HG03432 (cell line): ENCODE measurements around the gene PDE4B.

Experiments
- ATAC-seq: cut with Tn5 transposase; IDR thresholded peaks from one replicate; pipeline ENCODE4 v1.9.1; 2021; ENCODE audit warnings: mild to moderate bottlenecking, moderate library complexity; ENCODE audit not compliant: unreplicated experiment

PDE4B gene

GRCh38 chr1:66350001-66350547 lies 557.4 kb downstream of the PDE4B start:
- peak; percentile 81 for ATAC-seq

- peak; percentile 25 for ATAC-seq
Measured at GRCh38 chr1:66351478-66351877, 558.8 kb downstream of the PDE4B start.

GRCh38 chr1:66351913-66352312 lies 559.2 kb downstream of the PDE4B start:
- ATAC-seq: peak; percentile 38

GRCh38 chr1:66352792-66353191 lies 560.1 kb downstream of the PDE4B start:
- no peak for ATAC-seq

- no peak for ATAC-seq
Measured at GRCh38 chr1:66353257-66353656, 560.6 kb downstream of the PDE4B start.

GRCh38 chr1:66354311-66355201 lies 561.9 kb downstream of the PDE4B start:
- no peak for ATAC-seq

- ATAC-seq: no peak
Measured at GRCh38 chr1:66355756-66356155, 563.1 kb downstream of the PDE4B start.

- no peak for ATAC-seq
Measured at GRCh38 chr1:66356605-66357004, 563.9 kb downstream of the PDE4B start.

GRCh38 chr1:66357021-66357420 lies 564.3 kb downstream of the PDE4B start:
- ATAC-seq: no peak

- no peak for ATAC-seq
Measured at GRCh38 chr1:66357478-66358197, 564.9 kb downstream of the PDE4B start.

- no peak for ATAC-seq
Measured at GRCh38 chr1:66359269-66359668, 566.6 kb downstream of the PDE4B start.

- ATAC-seq: no peak
Measured at GRCh38 chr1:66359815-66360214, 567.1 kb downstream of the PDE4B start.

GRCh38 chr1:66360285-66360724 lies 567.6 kb downstream of the PDE4B start:
- peak; percentile 51 for ATAC-seq

GRCh38 chr1:66364578-66365391 lies 572.1 kb downstream of the PDE4B start:
- peak; percentile 77 for ATAC-seq

GRCh38 chr1:66365635-66366034 lies 572.9 kb downstream of the PDE4B start:
- ATAC-seq: no peak

GRCh38 chr1:66366634-66367033 lies 573.9 kb downstream of the PDE4B start:
- no peak for ATAC-seq

- no peak for ATAC-seq
Measured at GRCh38 chr1:66367369-66367768, 574.7 kb downstream of the PDE4B start.

- no peak for ATAC-seq
Measured at GRCh38 chr1:66368261-66368660, 575.6 kb downstream of the PDE4B start.

- peak; percentile 20 for ATAC-seq
Measured at GRCh38 chr1:66370462-66370971, 577.8 kb downstream of the PDE4B start.

- peak; percentile 35 for ATAC-seq
Measured at GRCh38 chr1:66371233-66372005, 578.7 kb downstream of the PDE4B start.
